ENCODE results near the gene TLE2. TPM values are rescaled to one million over a fixed set of nuclear protein-coding genes. Genes with fewer than 3 reads are reported as not detected.

TLE2 gene
- total RNA-seq, 1 experiment from 2014 or later, result 3.1 TPM

DNA sequence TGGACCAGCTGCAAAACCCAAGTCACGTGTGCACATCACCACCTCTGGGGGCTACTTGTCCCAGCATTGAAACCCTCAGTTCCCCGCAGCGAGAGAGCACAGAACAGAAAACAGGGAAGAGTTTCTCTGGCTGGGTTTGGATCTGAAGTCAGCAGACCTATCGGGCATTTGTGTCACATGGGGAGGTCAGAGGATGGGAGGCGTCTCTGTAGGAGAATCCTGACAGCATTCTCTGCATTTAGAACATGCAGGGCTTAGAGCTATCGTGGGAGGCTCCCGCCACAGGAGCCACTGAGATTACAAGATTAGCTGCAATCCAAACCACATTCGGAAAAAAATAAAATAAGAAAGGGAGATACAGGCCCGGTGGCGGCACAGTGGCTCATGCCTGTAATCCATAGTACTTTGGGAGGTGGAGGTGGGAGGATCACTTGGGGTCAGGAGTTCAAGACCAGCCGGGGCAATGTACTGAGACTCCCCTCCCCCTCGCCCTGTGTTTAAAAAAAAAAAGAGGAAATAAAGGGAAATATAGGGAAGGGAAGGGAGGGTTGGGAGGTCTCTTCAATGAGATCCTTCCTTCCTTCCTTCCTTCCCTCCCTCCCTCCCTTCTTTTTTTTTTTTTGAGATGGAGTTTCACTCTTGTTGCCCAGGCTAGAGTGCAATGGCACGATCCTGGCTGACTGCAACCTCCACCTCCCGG, 54.6 kb downstream of the TLE2 start:
- Histone ChIP-seq H3K27ac (ENCODE audit: insufficient read length, low read depth, low read length) (no peak overlapping the region), H4K5ac (ENCODE audit: insufficient read length, low read depth, low read length) (no peak overlapping the region), H3K79me1 (ENCODE audit: insufficient read depth, low read depth, low read length, poor library complexity, severe bottlenecking) (no peaks in the 10 kb centered on the region), H3K14ac (ENCODE audit: insufficient read depth, low read length) (no peak overlapping the region), H2BK120ac (ENCODE audit: low read depth, low read length, poor library complexity, severe bottlenecking) (no peak overlapping the region), H3K9me3 (ENCODE audit: control insufficient read depth, low read depth, low read length) (no peaks in the 10 kb centered on the region), H4K91ac (ENCODE audit: insufficient read length, low read depth, low read length) (no peak overlapping the region), H3T11ph (ENCODE audit: low read length) (no peak overlapping the region), H3K27me3 (ENCODE audit: insufficient read depth, low read length) (no peaks in the 10 kb centered on the region), H2BK5ac (ENCODE audit: insufficient read length, low read length) (no peak overlapping the region), H2AFZ (ENCODE audit: low read length) (no peak overlapping the region), H3K4me2 (ENCODE audit: insufficient read depth, insufficient read length, low read length) (no peak overlapping the region), H3K79me2 (ENCODE audit: insufficient read depth, low read length) (no peaks in the 10 kb centered on the region), H2AK5ac (ENCODE audit: insufficient read length, low read length) (no peak overlapping the region), H3K4ac (ENCODE audit: low read depth, low read length) (no peak overlapping the region), H3K56ac (ENCODE audit: insufficient read length, low read depth, low read length) (no peak overlapping the region), H2BK15ac (ENCODE audit: low read depth, low read length) (no peak overlapping the region), H3K4me1 (ENCODE audit: insufficient read depth, low read length) (no peaks in the 10 kb centered on the region; the same call in 1 of the 2 replicates), H4K20me1 (ENCODE audit: control insufficient read depth, insufficient read depth, insufficient read length) (no peaks in the 10 kb centered on the region), H4K8ac (replicated peaks; ENCODE audit: insufficient read length, low read depth, low read length) (no peak overlapping the region), H3K9ac (ENCODE audit: extremely low read depth, insufficient read length, low read length) (no peak overlapping the region), H3K23me2 (ENCODE audit: insufficient read length, low read depth, low read length, poor library complexity, severe bottlenecking) (peaks cover 5% of the 10 kb centered on the region), H3K18ac (ENCODE audit: insufficient read length, low read depth, low read length) (no peak overlapping the region), H2BK20ac (ENCODE audit: low read depth, low read length, poor library complexity, severe bottlenecking) (no peak overlapping the region), H2BK12ac (ENCODE audit: insufficient read length, low read depth, low read length) (no peak overlapping the region), H3K23ac (ENCODE audit: insufficient read length, low read depth, low read length) (no peak overlapping the region)
- H3K4me3 Mint-ChIP-seq, result no peak overlapping the region; a peak in 1 of 5 replicates
- no CpG with 5 or more reads among the region's 14 CpGs for WGBS (ENCODE audit: extremely low coverage, insufficient read length, low lambda C conversion rate)
- peaks cover 67% of the 10 kb centered on the region for H3K27me3 Mint-ChIP-seq (ENCODE audit: low read depth)
- H3K27ac Mint-ChIP-seq, result no peak overlapping the region
- DNase-seq, result no peak
- H3K36me3 Mint-ChIP-seq (ENCODE audit: insufficient read depth in 1 of 3, low read depth in 3 of 3), result no peaks in the 10 kb centered on the region; a peak in 1 of 7 replicates
- H3K4me1 Mint-ChIP-seq, result peaks cover 21 to 26% of the 10 kb centered on the region in 2 experiments
- TF ChIP-seq, protein P1, sequence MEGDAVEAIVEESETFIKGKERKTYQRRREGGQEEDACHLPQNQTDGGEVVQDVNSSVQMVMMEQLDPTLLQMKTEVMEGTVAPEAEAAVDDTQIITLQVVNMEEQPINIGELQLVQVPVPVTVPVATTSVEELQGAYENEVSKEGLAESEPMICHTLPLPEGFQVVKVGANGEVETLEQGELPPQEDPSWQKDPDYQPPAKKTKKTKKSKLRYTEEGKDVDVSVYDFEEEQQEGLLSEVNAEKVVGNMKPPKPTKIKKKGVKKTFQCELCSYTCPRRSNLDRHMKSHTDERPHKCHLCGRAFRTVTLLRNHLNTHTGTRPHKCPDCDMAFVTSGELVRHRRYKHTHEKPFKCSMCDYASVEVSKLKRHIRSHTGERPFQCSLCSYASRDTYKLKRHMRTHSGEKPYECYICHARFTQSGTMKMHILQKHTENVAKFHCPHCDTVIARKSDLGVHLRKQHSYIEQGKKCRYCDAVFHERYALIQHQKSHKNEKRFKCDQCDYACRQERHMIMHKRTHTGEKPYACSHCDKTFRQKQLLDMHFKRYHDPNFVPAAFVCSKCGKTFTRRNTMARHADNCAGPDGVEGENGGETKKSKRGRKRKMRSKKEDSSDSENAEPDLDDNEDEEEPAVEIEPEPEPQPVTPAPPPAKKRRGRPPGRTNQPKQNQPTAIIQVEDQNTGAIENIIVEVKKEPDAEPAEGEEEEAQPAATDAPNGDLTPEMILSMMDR (conservative IDR thresholded peaks at IDR 0.05), result no peak
- H3K9me3 Mint-ChIP-seq, result no peaks in the 10 kb centered on the region

Measured in H9 (cell line).